HFFc6 (cell line): ENCODE measurements around the gene HHIPL2. TPM values are rescaled to one million over a fixed set of nuclear protein-coding genes. Genes with fewer than 3 reads are reported as not detected.

Source experiments
- DNase-seq: peaks from one replicate; pipeline ENCODE4 v3.0.0-alpha.2; 2018
- H3K27ac Mint-ChIP-seq: 2 replicates; pipeline ENCODE4 v1.8.0; 2020; ENCODE audit warnings: mild to moderate bottlenecking, mixed read lengths
- H3K27me3 Mint-ChIP-seq: 2 replicates; pipeline ENCODE4 v1.8.0; 2021; ENCODE audit warnings: mild to moderate bottlenecking, moderate library complexity, mixed read lengths; ENCODE audit not compliant: insufficient read depth
- H3K36me3 Mint-ChIP-seq: 2 replicates; pipeline ENCODE4 v1.8.0; 2021; ENCODE audit warnings: low read depth, mixed read lengths
- H3K4me1 Mint-ChIP-seq: 2 replicates; pipeline ENCODE4 v1.8.0; 2020; ENCODE audit warnings: low read depth, mixed read lengths
- H3K4me3 Mint-ChIP-seq: 2 replicates; pipeline ENCODE4 v1.8.0; 2020; ENCODE audit warnings: mild to moderate bottlenecking, moderate library complexity, mixed read lengths
- H3K9me3 Mint-ChIP-seq: 2 replicates; pipeline ENCODE4 v1.8.0; 2020; ENCODE audit warnings: mild to moderate bottlenecking, mixed read lengths
- CTCF ChIP-seq: fragments of 200-600 bp; sonication (generic); IDR thresholded peaks from 2 replicates; pipeline ENCODE4 v1.5.0; 2021; ENCODE audit warnings: antibody characterized with exemption, mild to moderate bottlenecking
- long read RNA-seq: library from polyadenylated mRNA; unstranded; transcript quantifications from one replicate; pipeline ENCODE4 v2.0.0, GENCODE V29; 2019
- total RNA-seq, 6 experiments: library from RNA; stranded (reverse); fragmentation: NEBNext Ultra II Directional; extraction: Animal tissue kit (Norgen Biotek cat#: 25700); gene quantifications; 2 replicates in 1 of 6; 3 replicates in 5 of 6; pipeline ENCODE4 v1.2.3, GENCODE V29; 2021

HHIPL2 gene
- total RNA-seq = under 1 TPM in 3 of 6 experiments, not detected in 3; 0.07 to 0.45 (median 0.31) TPM
- long read RNA-seq = 0 reads

GRCh38 chr1:222547944-222548671, at the start of gene HHIPL2:
Gene HHIPL2 (minus strand): TSS chr1:222548104. CDS start chr1:222548044, 60 bp downstream.
- H3K4me3 Mint-ChIP-seq = peak within 1 kb of the TSS; percentile 82
- no peaks in the 10 kb centered on the region for H3K9me3 Mint-ChIP-seq
- H3K27ac Mint-ChIP-seq = peak within 1 kb of the TSS; percentile 99
- H3K27me3 Mint-ChIP-seq = peaks cover 5% of the 10 kb centered on the region; the same call in 1 of the 2 replicates
- DNase-seq = no peak
- H3K4me1 Mint-ChIP-seq = peaks cover 37% of the 10 kb centered on the region
- H3K36me3 Mint-ChIP-seq = peaks cover 4% of the 10 kb centered on the region; the same call in 1 of the 2 replicates
- TF ChIP-seq CTCF = no peak

GRCh38 chr1:222596696-222597095, 48.8 kb upstream of the HHIPL2 start:
- no peak for DNase-seq
- Mint-ChIP-seq H3K4me1 (peaks cover 19% of the 10 kb centered on the region), H3K36me3 (no peaks in the 10 kb centered on the region), H3K9me3 (peaks cover 12% of the 10 kb centered on the region; the same call in 1 of the 2 replicates), H3K27me3 (peaks cover 6% of the 10 kb centered on the region), H3K27ac (no peak overlapping the region), H3K4me3 (no peak overlapping the region)
- TF ChIP-seq CTCF = no peak

- no peak for DNase-seq
- Mint-ChIP-seq H3K4me1 (peaks cover 23% of the 10 kb centered on the region), H3K27me3 (peaks cover 5% of the 10 kb centered on the region), H3K9me3 (peaks cover 12% of the 10 kb centered on the region; the same call in 1 of the 2 replicates), H3K36me3 (no peaks in the 10 kb centered on the region), H3K4me3 (no peak overlapping the region), H3K27ac (no peak overlapping the region)
- TF ChIP-seq CTCF = no peak
Measured at GRCh38 chr1:222594789-222595188, 46.9 kb upstream of the HHIPL2 start.

GRCh38 chr1:222592171-222592570, 44.3 kb upstream of the HHIPL2 start:
- no peak overlapping the region; the same call in 1 of the 2 replicates for H3K27ac Mint-ChIP-seq
- peaks cover 1% of the 10 kb centered on the region; the same call in 1 of the 2 replicates for H3K27me3 Mint-ChIP-seq
- H3K4me3 Mint-ChIP-seq = no peak overlapping the region; the same call in 1 of the 2 replicates
- no peaks in the 10 kb centered on the region; the same call in 1 of the 2 replicates for H3K36me3 Mint-ChIP-seq
- TF ChIP-seq CTCF = no peak
- peak; percentile 56 for DNase-seq
- peaks cover 43% of the 10 kb centered on the region for H3K4me1 Mint-ChIP-seq
- peaks cover 12% of the 10 kb centered on the region; the same call in 1 of the 2 replicates for H3K9me3 Mint-ChIP-seq

GRCh38 chr1:222589462-222590302, 41.8 kb upstream of the HHIPL2 start, which contains the start of gene TAF1A:
Gene TAF1A (minus strand): TSS chr1:222589933.
- Mint-ChIP-seq H3K4me1 (peaks cover 46% of the 10 kb centered on the region), H3K9me3 (peaks cover 1% of the 10 kb centered on the region; the same call in 1 of the 2 replicates)

More at GRCh38 chr1:222589462-222590302, 41.8 kb upstream of the HHIPL2 start, which contains the start of gene TAF1A:
- Mint-ChIP-seq H3K4me3 (peak within 1 kb of the TSS; percentile 100), H3K27ac (peak within 1 kb of the TSS; percentile 96), H3K27me3 (no peaks in the 10 kb centered on the region; the same call in 1 of the 2 replicates), H3K36me3 (no peaks in the 10 kb centered on the region; the same call in 1 of the 2 replicates)
- peak; percentile 71 for DNase-seq
- TF ChIP-seq CTCF = no peak
